Measurements from ENCODE around the gene SEMA3C. TPM values are rescaled to one million over a fixed set of nuclear protein-coding genes. Genes with fewer than 3 reads are reported as not detected.

Gene SEMA3C
- total and polyA plus RNA-seq, 12 donors, result 2.4 to 20.5 (median 6.2) TPM

- intact Hi-C loops (cut with DNase I), result no loop called here
- WGBS, 4 donors, result 63 to 68% (median 67%) methylated on average over 4 of the region's 4 CpGs
- Histone ChIP-seq H3K4me3 (no peak overlapping the region), H3K36me3 (replicated peaks in 1 of 2) (no peaks in the 10 kb centered on the region), H3K9me3 (replicated peaks in 1 of 3) (no peaks in the 10 kb centered on the region), H3K27ac (no peak overlapping the region), H3K4me1 (replicated peaks in 1 of 2) (peaks cover 0 to 9% of the 10 kb centered on the region in 2 donors), H3K27me3 (no peaks in the 10 kb centered on the region)
- TF ChIP-seq POLR2A (IDR thresholded peaks at IDR 0.05), result no peak
- no peak for TF ChIP-seq CTCF (IDR thresholded peaks at IDR 0.05)
- DNase-seq, result no peak
Observed at GRCh38 chr7:80724249-80724871, 194.5 kb downstream of the SEMA3C start.

- TF ChIP-seq POLR2A (IDR thresholded peaks at IDR 0.05), result no peak
- TF ChIP-seq CTCF (IDR thresholded peaks at IDR 0.05), result no peak
- Histone ChIP-seq H3K4me1 (replicated peaks in 1 of 2) (peaks cover 0 to 9% of the 10 kb centered on the region in 2 donors), H3K36me3 (replicated peaks in 1 of 2) (no peaks in the 10 kb centered on the region), H3K9me3 (replicated peaks in 1 of 3) (no peaks in the 10 kb centered on the region), H3K27me3 (no peaks in the 10 kb centered on the region), H3K4me3 (no peak overlapping the region), H3K27ac (peak overlapping the region in 1 of 5 donors; percentile 24)
- peak in 4 of 7 donors; percentile 9 to 34 (median 20) for DNase-seq
- intact Hi-C loops (cut with DNase I), result no loop called here
- WGBS, 4 donors, result 65 to 75% (median 72%) methylated on average over 3 of the region's 3 CpGs
Observed at GRCh38 chr7:80722616-80723195, 196.1 kb downstream of the SEMA3C start.

- DNase-seq, result peak in 4 of 7 donors; percentile 16 to 28 (median 18)
Observed at GRCh38 chr7:80721883-80722615, 196.8 kb downstream of the SEMA3C start.

More at GRCh38 chr7:80721883-80722615, 196.8 kb downstream of the SEMA3C start:
- intact Hi-C loops (cut with DNase I), result no loop called here
- no peaks in the 10 kb centered on the region for H3K27me3 ChIP-seq
- no peak overlapping the region for H3K4me3 ChIP-seq
- H3K36me3 ChIP-seq (replicated peaks in 1 of 2), result no peaks in the 10 kb centered on the region
- 53 to 64% (median 63%) methylated on average over 3 of the region's 3 CpGs for whole genome bisulfite sequencing, 4 donors
- TF ChIP-seq CTCF (IDR thresholded peaks at IDR 0.05) (no peak), POLR2A (IDR thresholded peaks at IDR 0.05) (no peak)
- peak overlapping the region in 1 of 5 donors; percentile 24 for H3K27ac ChIP-seq
- H3K9me3 ChIP-seq (replicated peaks in 1 of 3), result no peaks in the 10 kb centered on the region
- H3K4me1 ChIP-seq (replicated peaks in 1 of 2), result peaks cover 0 to 9% of the 10 kb centered on the region in 2 donors
